Measurements from ENCODE around the gene SMARCAD1.

GRCh38 chr4:94211861-94212260 lies 4.2 kb downstream of the SMARCAD1 start:
- TF ChIP-seq CTCF (tag by site-specific recombination; IDR thresholded peaks at IDR 0.05) (no peak), ZNF221 (tag by site-specific recombination; IDR thresholded peaks at IDR 0.05; ENCODE audit: borderline replicate concordance) (no peak), ZBTB44 (tag by site-specific recombination; IDR thresholded peaks at IDR 0.05) (no peak), TCF7L2 (IDR thresholded peaks at IDR 0.05; ENCODE audit: borderline replicate concordance, low read depth, low read length) (no peak), ZNF311 (tag by site-specific recombination; IDR thresholded peaks at IDR 0.05; ENCODE audit: borderline replicate concordance) (no peak), ZNF292 (tag by site-specific recombination; IDR thresholded peaks at IDR 0.05; ENCODE audit: borderline replicate concordance, low read depth) (no peak), ZSCAN18 (tag by site-specific recombination; IDR thresholded peaks at IDR 0.05) (no peak), MYNN (tag by site-specific recombination; IDR thresholded peaks at IDR 0.05; ENCODE audit: borderline replicate concordance) (no peak), ZNF645 (tag by site-specific recombination; IDR thresholded peaks at IDR 0.05) (no peak), KLF17 (tag by site-specific recombination; IDR thresholded peaks at IDR 0.05) (no peak), REST (tag by site-specific recombination; IDR thresholded peaks at IDR 0.05) (no peak), ZNF624 (tag by site-specific recombination; IDR thresholded peaks at IDR 0.05) (no peak)
